IPS-18c (cell line): ENCODE data around the gene MYO1D.
A peak's percentile ranks its signal among the peaks of the same experiment; 100 is the strongest.

Experiments
- H3K4me3 ChIP-seq: 2 replicates; pipeline ENCODE4 v1.7.0; 2013; ENCODE audit warnings: low read depth, mild to moderate bottlenecking, low read length, moderate library complexity; ENCODE audit not compliant: insufficient read depth
- H3K9me3 ChIP-seq: one replicate; pipeline ENCODE4 v1.6.1; 2013; ENCODE audit warnings: mild to moderate bottlenecking, low read length, moderate library complexity; ENCODE audit not compliant: control insufficient read depth, insufficient read depth

Gene MYO1D

GRCh38 chr17:32495359-32496231 is 381.3 kb downstream of the MYO1D start:
- no peaks in the 10 kb centered on the region for H3K9me3 ChIP-seq
- H3K4me3 ChIP-seq, result no peak overlapping the region

DNA sequence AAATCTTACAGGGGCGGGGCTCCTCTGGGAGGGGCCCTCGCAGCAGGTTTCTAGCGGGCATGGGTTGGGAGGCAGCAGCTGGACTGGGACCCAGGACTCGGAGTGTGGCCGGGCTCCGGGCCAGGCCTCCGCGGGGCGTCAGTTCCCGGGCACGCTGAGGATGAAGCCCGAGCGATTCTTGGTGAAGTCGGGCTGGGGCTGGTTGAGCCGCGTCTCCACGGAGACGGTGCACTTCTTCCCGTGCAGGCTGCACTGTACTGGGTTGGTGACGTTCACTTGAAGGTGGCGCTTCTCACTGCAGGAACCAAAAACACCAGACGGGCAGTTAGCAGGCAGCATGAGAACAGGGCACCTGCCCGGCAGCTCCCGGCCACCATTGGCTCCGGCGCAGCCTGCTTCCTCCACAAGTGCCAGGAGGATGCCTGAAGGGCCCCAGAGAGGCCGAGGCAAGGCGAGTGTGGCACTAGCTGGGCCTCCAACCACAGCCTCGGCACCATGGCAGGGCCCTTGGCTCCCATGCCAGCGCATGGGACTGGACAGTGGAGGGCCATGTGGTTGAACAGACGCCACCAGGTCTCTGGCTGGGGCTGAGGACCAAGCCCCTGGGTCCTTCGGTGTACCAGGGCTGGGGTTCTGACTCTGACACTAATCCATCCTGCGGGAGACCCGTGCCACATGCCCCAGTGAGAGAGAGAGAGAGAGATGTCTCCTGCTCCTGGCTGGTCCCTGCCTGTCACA is 382.1 kb downstream of the MYO1D start:
- H3K4me3 ChIP-seq, result no peak overlapping the region
- H3K9me3 ChIP-seq, result no peaks in the 10 kb centered on the region

DNA sequence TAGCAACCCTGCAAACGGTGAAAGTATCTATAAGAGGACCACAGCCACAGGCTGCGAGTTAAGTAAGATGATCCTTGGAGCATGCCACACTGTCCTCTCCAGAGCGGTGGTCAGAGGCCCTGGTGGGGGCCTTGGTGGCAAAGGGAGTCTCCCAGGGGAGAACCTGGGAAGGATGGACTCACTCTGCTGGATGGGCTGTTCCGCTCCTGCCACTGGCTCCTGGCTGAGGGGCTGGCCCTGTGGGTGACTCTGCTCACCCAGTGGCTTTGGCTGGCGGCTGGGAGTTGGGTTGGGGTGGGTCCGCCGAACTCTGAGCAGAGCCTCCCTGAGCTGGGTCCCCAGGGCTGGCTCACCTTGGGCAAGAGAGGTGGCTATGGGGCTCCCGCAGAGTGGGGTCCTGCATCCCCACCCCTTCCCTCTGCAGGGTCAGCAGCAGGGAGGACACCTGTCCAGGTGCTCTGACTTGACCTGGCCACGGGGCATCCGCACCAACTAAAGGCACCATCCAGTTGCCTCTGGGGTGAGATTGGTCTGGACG is 382.9 kb downstream of the MYO1D start:
- no peak overlapping the region for H3K4me3 ChIP-seq
- no peaks in the 10 kb centered on the region for H3K9me3 ChIP-seq

DNA sequence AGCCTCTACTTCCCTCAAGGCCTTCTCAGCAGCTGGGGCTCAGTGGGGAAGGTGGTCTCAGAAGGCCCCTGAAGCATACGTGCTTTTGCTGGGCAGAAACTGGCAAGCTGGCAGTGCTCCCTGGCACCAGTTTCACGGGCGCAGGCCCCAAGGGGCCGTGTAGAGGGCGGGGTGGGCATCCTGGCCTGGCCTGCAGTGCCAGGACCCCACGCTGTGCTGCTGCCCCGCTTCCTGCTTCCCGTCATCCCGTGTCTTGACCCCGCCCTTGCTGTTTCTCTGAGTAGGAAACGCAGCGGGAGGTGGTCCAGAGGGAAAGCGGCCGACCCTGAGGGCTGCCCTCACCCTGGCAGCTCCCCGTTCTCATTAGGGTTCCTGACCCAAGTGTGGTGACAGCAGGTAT is 383.4 kb downstream of the MYO1D start:
- no peaks in the 10 kb centered on the region for H3K9me3 ChIP-seq

GRCh38 chr17:32492648-32493289 is 384.2 kb downstream of the MYO1D start:
- H3K9me3 ChIP-seq, result no peaks in the 10 kb centered on the region
- H3K4me3 ChIP-seq, result no peak overlapping the region

More for the DNA sequence above, 383.4 kb downstream of the MYO1D start:
- H3K4me3 ChIP-seq, result no peak overlapping the region

DNA sequence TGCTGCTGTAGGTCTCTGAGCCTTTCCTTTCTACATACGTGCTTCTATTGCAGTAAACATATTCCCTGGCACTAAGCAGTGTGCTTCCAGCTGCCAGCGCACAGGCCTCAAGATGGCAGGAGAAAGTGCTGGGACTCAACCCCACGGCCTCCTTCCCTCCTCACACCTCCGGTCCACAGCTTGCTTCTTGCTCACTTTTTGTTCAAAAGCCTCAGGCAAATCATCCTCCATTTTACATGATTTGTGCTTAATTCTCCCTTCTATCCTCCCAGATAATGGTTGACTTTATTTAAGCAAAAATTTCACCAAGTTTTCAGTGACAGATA is 384.7 kb downstream of the MYO1D start:
- Histone ChIP-seq H3K9me3 (no peaks in the 10 kb centered on the region), H3K4me3 (no peak overlapping the region)

DNA sequence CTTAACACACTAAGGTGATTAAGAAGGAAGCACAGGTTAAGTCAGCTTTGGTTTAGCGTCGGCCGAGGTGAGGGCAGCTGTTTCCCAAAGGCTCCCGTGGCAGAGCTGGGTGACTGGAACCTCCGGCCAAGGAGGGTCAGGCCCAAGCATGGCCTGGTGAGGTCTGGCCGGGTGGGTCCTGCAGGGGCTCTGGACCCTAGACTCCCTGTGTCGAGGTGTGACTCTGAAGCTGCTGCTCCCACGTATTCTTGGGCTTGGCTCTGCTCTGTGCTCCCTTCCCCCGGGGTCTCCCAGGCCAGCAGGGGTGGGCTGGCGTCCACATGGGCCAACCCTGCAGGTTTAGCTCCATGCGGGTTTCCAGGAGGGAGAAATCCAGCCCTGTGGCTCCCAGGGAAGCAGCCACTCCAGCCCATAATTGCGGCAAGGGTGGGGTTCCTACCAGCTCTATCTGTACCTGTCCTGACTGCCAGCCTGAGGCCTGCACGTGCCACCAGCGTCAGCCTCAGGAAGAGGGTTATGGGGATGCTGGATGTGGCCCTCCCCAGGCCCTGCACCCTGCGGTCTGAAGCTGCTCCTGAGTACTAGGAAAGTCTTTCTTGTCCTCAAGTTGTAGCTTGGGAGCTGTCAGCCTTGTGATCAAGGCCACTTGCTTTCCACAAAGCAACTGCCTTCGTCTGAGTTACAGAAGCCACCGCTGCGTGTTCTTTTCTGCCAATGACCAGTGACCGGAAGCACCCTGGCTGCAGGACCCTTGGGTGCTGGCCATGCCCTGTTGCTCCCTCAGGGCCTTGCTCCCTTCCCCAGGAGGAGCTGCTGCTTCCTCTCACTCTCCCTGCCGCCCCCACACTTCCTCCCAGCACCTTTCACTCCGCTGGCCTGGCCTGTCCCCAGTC is 385.3 kb downstream of the MYO1D start:
- H3K4me3 ChIP-seq, result no peak overlapping the region

GRCh38 chr17:32490101-32490482 is 386.8 kb downstream of the MYO1D start:
- Histone ChIP-seq H3K4me3 (no peak overlapping the region), H3K9me3 (no peaks in the 10 kb centered on the region)

More for the DNA sequence above, 385.3 kb downstream of the MYO1D start:
- H3K9me3 ChIP-seq, result no peaks in the 10 kb centered on the region

GRCh38 chr17:32489320-32490100 is 387.4 kb downstream of the MYO1D start:
- H3K9me3 ChIP-seq, result no peaks in the 10 kb centered on the region
- no peak overlapping the region for H3K4me3 ChIP-seq

- no peak overlapping the region; the same call in 1 of the 2 replicates for H3K4me3 ChIP-seq
- no peaks in the 10 kb centered on the region for H3K9me3 ChIP-seq
These were observed 388.2 kb downstream of the MYO1D start for GRCh38 chr17:32488604-32489180.

GRCh38 chr17:32488177-32488542 is 388.8 kb downstream of the MYO1D start:
- peak overlapping the region; percentile 74 for H3K4me3 ChIP-seq
- H3K9me3 ChIP-seq, result no peaks in the 10 kb centered on the region

GRCh38 chr17:32487473-32488176 is 389.3 kb downstream of the MYO1D start:
- Histone ChIP-seq H3K9me3 (no peaks in the 10 kb centered on the region), H3K4me3 (peak overlapping the region; percentile 74)

DNA sequence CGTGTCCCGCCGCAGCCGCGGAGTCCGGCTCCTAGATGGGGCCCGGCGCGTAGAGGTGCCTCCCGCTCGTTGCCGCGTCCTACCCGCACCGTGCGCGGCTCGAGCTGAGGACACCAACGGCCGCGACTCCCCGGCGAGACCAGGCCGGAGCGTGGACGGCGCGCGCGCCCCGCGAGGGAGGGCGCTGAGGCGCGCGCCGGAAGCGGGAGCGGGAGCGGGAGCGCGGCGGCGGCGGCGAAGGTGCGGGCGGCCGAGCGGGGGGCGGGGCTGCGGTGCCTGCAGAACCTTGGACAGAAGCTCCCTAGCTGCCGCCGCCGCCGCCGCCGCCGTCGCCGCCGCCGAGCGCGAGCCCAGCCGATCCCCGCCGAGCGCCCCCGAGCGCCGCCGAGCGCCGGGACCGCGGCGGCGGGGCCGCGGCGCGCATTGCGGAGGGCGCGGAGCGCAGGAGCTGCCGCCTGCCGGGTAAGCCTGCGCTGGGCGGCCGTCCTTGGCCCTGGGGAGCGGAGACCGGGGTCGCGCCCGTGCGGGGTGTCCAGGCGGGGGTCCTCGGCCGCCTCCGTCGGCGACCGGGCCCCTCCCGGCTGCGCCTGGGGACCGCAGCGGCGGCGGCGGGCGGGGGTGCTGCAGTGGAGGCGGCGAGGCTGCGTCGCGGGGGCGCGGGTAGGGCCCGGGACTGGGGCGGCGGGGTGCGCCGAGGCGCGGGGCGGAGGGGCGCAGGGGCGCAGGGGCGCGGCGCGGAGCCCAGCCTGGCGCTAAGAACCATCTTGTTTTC is 390.0 kb downstream of the MYO1D start, which contains the start of gene CDK5R1:
TSS of gene CDK5R1 (plus strand) at position 293 of the 772 bp plus-strand sequence. CDS start 628 bp downstream, outside the sequence.
- Histone ChIP-seq H3K9me3 (no peaks in the 10 kb centered on the region), H3K4me3 (peak within 1 kb of the TSS; percentile 74)

DNA sequence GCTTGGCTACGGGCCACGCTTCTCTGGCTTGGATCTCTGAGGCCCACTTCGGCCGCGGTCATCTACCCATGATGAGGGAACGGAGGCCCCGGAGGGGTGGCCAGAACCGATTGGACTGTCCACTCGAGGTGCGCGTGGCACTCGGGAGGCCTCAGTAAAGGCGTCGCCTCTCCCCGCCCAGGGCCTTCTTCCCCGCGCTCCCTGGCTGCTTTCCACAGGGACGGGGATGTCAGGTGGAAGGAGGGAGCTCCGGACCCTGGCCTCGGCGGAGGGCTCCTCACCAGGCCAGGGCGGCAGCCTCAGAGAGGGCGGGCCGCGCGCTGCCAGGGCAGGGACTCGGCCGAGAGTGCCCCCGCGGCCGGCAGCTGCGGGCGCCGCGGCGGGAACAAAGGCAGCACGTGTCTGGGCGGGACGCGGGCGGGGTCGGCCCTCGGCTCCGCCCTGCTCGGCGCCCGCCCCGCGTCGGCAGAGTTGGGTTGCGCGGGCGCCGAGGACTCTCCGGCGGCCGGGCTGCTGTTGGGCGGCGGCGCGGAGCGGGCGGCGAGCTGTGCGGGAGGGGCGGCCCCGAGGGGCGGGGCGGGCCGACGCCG is 390.7 kb downstream of the MYO1D start:
- peak overlapping the region; percentile 62; the same call in 1 of the 2 replicates for H3K4me3 ChIP-seq
- H3K9me3 ChIP-seq, result no peaks in the 10 kb centered on the region
